ENCODE data around the gene TBC1D32. TPM values are rescaled to one million over a fixed set of nuclear protein-coding genes. Genes with fewer than 3 reads are reported as not detected.
A peak's percentile ranks its signal among the peaks of the same experiment; 100 is the strongest.

Gene TBC1D32
- total RNA-seq, 1 donor from 2014 or later, result 24.2 TPM

DNA sequence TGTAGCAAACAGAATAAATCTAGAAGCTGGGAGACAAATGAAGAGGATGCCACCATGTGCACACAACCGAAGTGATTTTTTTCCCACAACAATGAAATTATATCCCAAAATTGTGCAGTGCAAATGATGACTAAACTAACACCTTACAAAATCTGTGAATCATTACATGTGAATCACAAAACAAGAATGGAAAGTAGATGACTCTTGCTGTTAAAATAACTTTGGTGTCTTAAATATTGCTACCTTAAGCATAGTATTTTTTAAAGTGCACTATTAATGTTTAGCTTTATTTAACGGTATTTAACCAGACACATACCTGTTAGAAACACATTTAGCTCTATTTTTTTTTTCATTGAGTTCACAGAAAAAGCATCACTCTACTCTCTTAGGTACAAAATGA, 190.8 kb downstream of the TBC1D32 start:
- Mint-ChIP-seq H3K9me3 (ENCODE audit: unreplicated experiment) (no peaks in the 10 kb centered on the region), H3K4me1 (ENCODE audit: low read depth, unreplicated experiment) (no peaks in the 10 kb centered on the region), H3K27me3 (ENCODE audit: unreplicated experiment) (no peaks in the 10 kb centered on the region), H3K36me3 (ENCODE audit: unreplicated experiment) (peaks cover 12% of the 10 kb centered on the region), H3K27ac (ENCODE audit: unreplicated experiment) (no peak overlapping the region), H3K4me3 (ENCODE audit: unreplicated experiment) (no peak overlapping the region)
- DNase-seq, result no peak
- TF ChIP-seq, protein P1, sequence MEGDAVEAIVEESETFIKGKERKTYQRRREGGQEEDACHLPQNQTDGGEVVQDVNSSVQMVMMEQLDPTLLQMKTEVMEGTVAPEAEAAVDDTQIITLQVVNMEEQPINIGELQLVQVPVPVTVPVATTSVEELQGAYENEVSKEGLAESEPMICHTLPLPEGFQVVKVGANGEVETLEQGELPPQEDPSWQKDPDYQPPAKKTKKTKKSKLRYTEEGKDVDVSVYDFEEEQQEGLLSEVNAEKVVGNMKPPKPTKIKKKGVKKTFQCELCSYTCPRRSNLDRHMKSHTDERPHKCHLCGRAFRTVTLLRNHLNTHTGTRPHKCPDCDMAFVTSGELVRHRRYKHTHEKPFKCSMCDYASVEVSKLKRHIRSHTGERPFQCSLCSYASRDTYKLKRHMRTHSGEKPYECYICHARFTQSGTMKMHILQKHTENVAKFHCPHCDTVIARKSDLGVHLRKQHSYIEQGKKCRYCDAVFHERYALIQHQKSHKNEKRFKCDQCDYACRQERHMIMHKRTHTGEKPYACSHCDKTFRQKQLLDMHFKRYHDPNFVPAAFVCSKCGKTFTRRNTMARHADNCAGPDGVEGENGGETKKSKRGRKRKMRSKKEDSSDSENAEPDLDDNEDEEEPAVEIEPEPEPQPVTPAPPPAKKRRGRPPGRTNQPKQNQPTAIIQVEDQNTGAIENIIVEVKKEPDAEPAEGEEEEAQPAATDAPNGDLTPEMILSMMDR (IDR thresholded peaks at IDR 0.05; ENCODE audit: partially characterized antibody, unreplicated experiment), result no peak

DNA sequence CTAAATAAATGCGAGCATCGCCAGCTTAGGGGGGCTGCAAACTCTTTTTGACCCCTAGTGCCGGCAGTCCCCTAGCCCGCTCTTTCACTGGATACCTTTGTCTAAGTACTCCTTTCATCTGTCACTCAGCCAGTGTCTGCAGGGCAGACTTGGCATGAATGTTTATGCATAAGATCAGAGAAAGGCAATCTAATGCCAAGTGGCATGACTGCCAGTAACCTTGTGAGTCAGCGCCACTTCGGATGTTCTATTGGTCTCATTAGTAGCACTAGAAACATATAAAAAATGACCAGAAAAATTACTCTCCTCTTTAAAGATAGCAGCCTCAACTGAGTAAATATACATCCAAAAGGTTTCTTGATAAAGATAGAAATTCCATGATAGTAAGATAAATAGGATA, 192.2 kb downstream of the TBC1D32 start:
- no peaks in the 10 kb centered on the region for H3K4me1 Mint-ChIP-seq (ENCODE audit: low read depth, unreplicated experiment)
- DNase-seq, result no peak
- no peak overlapping the region for H3K27ac Mint-ChIP-seq (ENCODE audit: unreplicated experiment)
- TF ChIP-seq, protein P1 (IDR thresholded peaks at IDR 0.05; ENCODE audit: partially characterized antibody, unreplicated experiment), result no peak
- H3K4me3 Mint-ChIP-seq (ENCODE audit: unreplicated experiment), result no peak overlapping the region
- no peaks in the 10 kb centered on the region for H3K9me3 Mint-ChIP-seq (ENCODE audit: unreplicated experiment)
- H3K27me3 Mint-ChIP-seq (ENCODE audit: unreplicated experiment), result no peaks in the 10 kb centered on the region
- H3K36me3 Mint-ChIP-seq (ENCODE audit: unreplicated experiment), result peaks cover 12% of the 10 kb centered on the region

DNA sequence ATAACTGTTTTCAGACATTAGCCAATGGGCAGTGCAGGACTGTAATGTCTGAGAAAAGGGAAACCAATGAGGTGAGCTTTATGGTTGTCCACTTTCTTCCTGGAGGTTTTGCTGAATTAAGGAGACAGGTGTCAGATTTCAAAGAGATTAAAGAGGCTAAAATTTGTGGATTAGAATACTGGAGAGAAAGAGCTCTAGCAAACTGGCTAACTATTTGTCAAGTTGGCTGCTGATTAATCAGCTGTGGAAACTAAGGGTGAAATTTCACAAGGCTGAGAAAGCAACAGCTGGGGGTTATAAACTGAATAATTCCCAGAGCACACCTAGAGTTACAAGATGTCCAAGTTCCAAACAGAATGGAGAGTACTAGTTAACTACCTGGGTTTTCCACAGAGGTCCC, 198.9 kb downstream of the TBC1D32 start:
- peaks cover 28% of the 10 kb centered on the region for H3K4me1 Mint-ChIP-seq (ENCODE audit: low read depth, unreplicated experiment)
- H3K27ac Mint-ChIP-seq (ENCODE audit: unreplicated experiment), result peak overlapping the region; percentile 40
- DNase-seq, result no peak
- no peaks in the 10 kb centered on the region for H3K36me3 Mint-ChIP-seq (ENCODE audit: unreplicated experiment)
- H3K4me3 Mint-ChIP-seq (ENCODE audit: unreplicated experiment), result no peak overlapping the region
- TF ChIP-seq, protein P1 (IDR thresholded peaks at IDR 0.05; ENCODE audit: partially characterized antibody, unreplicated experiment), result no peak
- H3K9me3 Mint-ChIP-seq (ENCODE audit: unreplicated experiment), result peaks cover 2% of the 10 kb centered on the region
- H3K27me3 Mint-ChIP-seq (ENCODE audit: unreplicated experiment), result peaks cover 2% of the 10 kb centered on the region

DNA sequence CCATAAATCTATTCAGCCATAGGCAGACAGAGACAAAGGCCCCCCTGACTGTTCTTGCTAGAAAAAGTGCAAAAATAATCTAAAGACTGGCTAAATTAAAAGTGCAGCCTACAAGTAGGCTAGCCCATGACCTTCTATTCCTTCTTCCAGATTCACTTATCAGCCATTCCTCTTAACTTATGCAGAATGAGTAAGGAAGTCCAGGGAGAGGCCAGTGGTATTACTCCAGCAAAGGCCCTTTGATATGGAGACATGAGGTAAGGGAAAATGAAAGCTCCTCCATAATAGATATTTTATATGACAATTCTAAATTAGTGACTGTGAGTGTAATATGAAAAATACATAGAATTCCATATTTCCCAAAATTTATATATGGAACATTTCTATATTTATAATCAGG, 199.4 kb downstream of the TBC1D32 start:
- TF ChIP-seq, protein P1 (IDR thresholded peaks at IDR 0.05; ENCODE audit: partially characterized antibody, unreplicated experiment), result no peak
- Mint-ChIP-seq H3K27ac (ENCODE audit: unreplicated experiment) (peak overlapping the region; percentile 97), H3K4me3 (ENCODE audit: unreplicated experiment) (no peak overlapping the region), H3K36me3 (ENCODE audit: unreplicated experiment) (no peaks in the 10 kb centered on the region), H3K9me3 (ENCODE audit: unreplicated experiment) (peaks cover 2% of the 10 kb centered on the region), H3K4me1 (ENCODE audit: low read depth, unreplicated experiment) (peaks cover 28% of the 10 kb centered on the region), H3K27me3 (ENCODE audit: unreplicated experiment) (peaks cover 4% of the 10 kb centered on the region)
- DNase-seq, result no peak

DNA sequence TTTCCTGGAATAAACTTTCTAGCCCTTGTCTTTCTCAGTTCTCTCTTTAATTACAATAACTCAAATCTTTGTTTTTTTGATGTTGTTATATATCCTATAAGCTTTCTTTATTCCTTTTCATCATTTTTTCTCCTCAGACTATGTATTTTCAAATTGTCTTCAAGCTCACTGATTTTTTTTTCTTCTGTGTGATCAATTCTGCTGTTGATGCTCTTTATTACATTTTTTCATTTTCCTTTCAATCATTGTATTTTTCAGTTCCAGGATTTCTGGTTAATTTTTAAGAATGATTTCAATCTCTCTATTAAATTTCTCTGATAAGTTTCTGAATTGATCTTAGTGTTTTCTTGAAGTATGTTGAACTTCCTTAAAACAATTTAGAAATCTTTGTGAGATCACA, 209.7 kb downstream of the TBC1D32 start:
- Mint-ChIP-seq H3K27me3 (ENCODE audit: unreplicated experiment) (no peaks in the 10 kb centered on the region), H3K4me3 (ENCODE audit: unreplicated experiment) (no peak overlapping the region), H3K4me1 (ENCODE audit: low read depth, unreplicated experiment) (no peaks in the 10 kb centered on the region), H3K9me3 (ENCODE audit: unreplicated experiment) (peaks cover 3% of the 10 kb centered on the region), H3K36me3 (ENCODE audit: unreplicated experiment) (peaks cover 9% of the 10 kb centered on the region), H3K27ac (ENCODE audit: unreplicated experiment) (no peak overlapping the region)
- DNase-seq, result no peak
- TF ChIP-seq, protein P1 (IDR thresholded peaks at IDR 0.05; ENCODE audit: partially characterized antibody, unreplicated experiment), result no peak

All from glutamatergic neuron (in vitro differentiated cells).